Choroid plexus epithelial cell (primary cell): ENCODE data around the gene ZC3H10.
"Not testable (repeated sequence)": the region's sequence is repeated elsewhere in the genome, so short reads cannot be mapped to it uniquely, and the experiment has no call there.

Experiments
- DNase-seq: peaks from one replicate; pipeline ENCODE4 v3.0.0-alpha.2; 2010; ENCODE audit warnings: low read depth
- H3K4me3 ChIP-seq: 2 replicates; pipeline ENCODE4 v1.5.1; 2011; ENCODE audit warnings: low read depth, mild to moderate bottlenecking, control low read depth, low read length, moderate library complexity
- CTCF ChIP-seq: conservative IDR thresholded peaks from 2 replicates; pipeline ENCODE4 v1.5.1; 2011; ENCODE audit warnings: low read depth, mild to moderate bottlenecking, control low read depth, inconsistent platforms, low read length, moderate library complexity

ZC3H10 gene

GRCh38 chr12:56117778-56118687 lies at the start of gene ZC3H10:
Gene ZC3H10, plus strand, starts transcription at chr12:56118266. Its CDS starts 2,297 bp downstream, at chr12:56120563.
- TF ChIP-seq CTCF = peak; percentile 58
- H3K4me3 ChIP-seq = peak within 1 kb of the TSS; percentile 80
- DNase-seq = peak; percentile 100

- TF ChIP-seq CTCF = no peak
- H3K4me3 ChIP-seq = no peak overlapping the region
- DNase-seq = peak; percentile 14
Measured at GRCh38 chr12:56071648-56072047, 46.4 kb upstream of the ZC3H10 start.

DNA sequence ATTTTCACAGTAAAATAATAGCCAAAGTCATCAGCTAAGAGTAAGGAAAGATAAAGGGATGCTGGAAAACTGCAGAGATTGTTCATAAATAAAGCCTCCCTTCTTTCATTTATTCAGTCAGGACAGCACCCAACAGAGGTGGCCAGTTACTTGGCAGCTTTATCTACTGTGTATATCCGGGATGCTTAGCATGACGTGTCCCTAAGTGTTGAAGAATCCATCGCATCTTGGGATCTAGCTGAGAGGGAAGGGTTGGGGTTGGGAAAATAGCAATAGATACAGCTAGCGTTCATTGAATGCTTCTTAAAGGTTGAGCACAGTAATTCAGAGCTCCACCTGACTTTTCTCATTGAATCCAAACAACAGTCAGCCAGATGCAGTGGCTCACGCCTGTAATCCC lies 43.7 kb upstream of the ZC3H10 start:
- no peak for TF ChIP-seq CTCF
- no peak for DNase-seq
- H3K4me3 ChIP-seq = no peak overlapping the region

DNA sequence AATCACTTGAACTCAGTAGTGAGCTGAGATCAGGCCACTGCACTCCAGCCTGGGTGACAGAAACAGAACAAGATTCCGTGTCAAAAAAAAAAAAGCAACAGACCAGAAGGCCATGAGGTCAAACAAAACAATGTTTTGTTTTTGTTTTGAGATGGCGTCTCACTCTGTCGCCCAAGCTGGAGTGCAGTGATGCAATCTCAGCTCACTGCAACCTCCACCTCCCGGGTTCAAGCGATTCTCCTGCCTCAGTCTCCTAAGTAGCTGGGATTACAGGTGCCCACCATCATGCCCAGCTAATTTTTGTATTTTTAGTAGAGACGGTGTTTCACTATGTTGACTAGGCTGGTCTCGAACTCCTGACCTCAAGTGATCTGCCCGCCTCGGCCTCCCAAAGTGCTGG lies 40.1 kb upstream of the ZC3H10 start:
- not testable (repeated sequence) for H3K4me3 ChIP-seq, DNase-seq

GRCh38 chr12:56078427-56078826 lies 39.6 kb upstream of the ZC3H10 start:
- TF ChIP-seq CTCF = no peak
- DNase-seq = no peak
- H3K4me3 ChIP-seq = no peak overlapping the region

- peak; percentile 74 for DNase-seq
- peak; percentile 79 for TF ChIP-seq CTCF
Measured at GRCh38 chr12:56078931-56079722, 38.9 kb upstream of the ZC3H10 start.

More at GRCh38 chr12:56078931-56079722, 38.9 kb upstream of the ZC3H10 start:
- H3K4me3 ChIP-seq = peak overlapping the region; percentile 59
